GM23248 (cell line): ENCODE data around the gene AOPEP.

Experiments used
- EZH2 ChIP-seq: fragments of 200-600 bp; sonication (generic); IDR thresholded peaks from 2 replicates; pipeline ENCODE4 v1.6.1; 2018; ENCODE audit warnings: antibody characterized with exemption, mild to moderate bottlenecking; ENCODE audit not compliant: insufficient read depth, poor library complexity, severe bottlenecking
- EZH2phosphoT487 ChIP-seq: fragments of 200-600 bp; sonication (generic); IDR thresholded peaks from 2 replicates; pipeline ENCODE4 v1.6.1; 2018; ENCODE audit warnings: antibody characterized with exemption, moderate library complexity, mild to moderate bottlenecking, low read depth; ENCODE audit not compliant: insufficient read depth

- no peak for TF ChIP-seq EZH2
- TF ChIP-seq EZH2phosphoT487 = no peak
These were observed 169.2 kb downstream of the AOPEP start for GRCh38 chr9:94895668-94896067.
